Panc1 (cell line): ENCODE measurements around the gene ERICH4. TPM values are rescaled to one million over a fixed set of nuclear protein-coding genes. Genes with fewer than 3 reads are reported as not detected.
"Not testable (repeated sequence)": the region's sequence is repeated elsewhere in the genome, so short reads cannot be mapped to it uniquely, and the experiment has no call there.

Source experiments
- ATAC-seq: fragments of 200-7000 bp; cut with Tn5 transposase; 2 replicates; pipeline ENCODE4 v1.9.1; 2020; ENCODE audit warnings: mild to moderate bottlenecking, moderate library complexity
- BruUV-seq: library from RNA; stranded (reverse); fragments of 400-500 nt; replicated peaks from 2 replicates; lab custom pipeline; 2021; lab: Mats Ljungman, UMichigan
- CTCF ChIA-PET: fragments of 300-600 bp; sonication (Branson Sonifier 250); formaldehyde crosslinking; loops from one replicate; lab custom pipeline; 2022; ENCODE audit warnings: antibody characterized with exemption; lab: Charles Lee
- POLR2A ChIA-PET: fragments of 300-600 bp; sonication (Branson Sonifier 250); formaldehyde crosslinking; loops from one replicate; lab custom pipeline; 2022; ENCODE audit warnings: antibody characterized with exemption; lab: Charles Lee
- DNase-seq: peaks from one replicate; pipeline ENCODE4 v3.0.0-alpha.2; 2010; ENCODE audit warnings: low read depth, low spot score
- H3K27ac ChIP-seq: 2 replicates; pipeline ENCODE4 v1.5.1; 2011; ENCODE audit warnings: mild to moderate bottlenecking, low read length, inconsistent platforms
- H3K27me3 ChIP-seq: fragments of 200-500 bp; sonication (Bioruptor generic); 2 replicates; pipeline ENCODE4 v1.6.0; 2014; ENCODE audit warnings: low read length, inconsistent platforms; ENCODE audit not compliant: control insufficient read depth, insufficient read depth
- H3K36me3 ChIP-seq: fragments of 200-500 bp; sonication (Bioruptor generic); 2 replicates; pipeline ENCODE4 v1.5.1; 2014; ENCODE audit warnings: inconsistent platforms, mild to moderate bottlenecking, low read length, moderate library complexity; ENCODE audit not compliant: control insufficient read depth, insufficient read depth
- H3K4me1 ChIP-seq: 2 replicates; pipeline ENCODE4 v1.5.1; 2011; ENCODE audit warnings: inconsistent platforms, mild to moderate bottlenecking, low read length, moderate library complexity; ENCODE audit not compliant: control insufficient read depth, insufficient read depth
- H3K4me3 ChIP-seq, 2 experiments: 2 replicates each; pipeline ENCODE4 v1.5.1; 2011 to 2012; ENCODE audit warnings: low read depth in 2 of 2, low read length in 2 of 2, mild to moderate bottlenecking in 2 of 2, inconsistent platforms in 1 of 2, moderate library complexity in 1 of 2
- H3K9me3 ChIP-seq: fragments of 200-500 bp; sonication (Bioruptor generic); 2 replicates; pipeline ENCODE4 v1.5.1; 2014; ENCODE audit warnings: low read depth, mild to moderate bottlenecking, inconsistent platforms, low read length, moderate library complexity; ENCODE audit not compliant: control insufficient read depth, insufficient read depth
- POLR2AphosphoS5 ChIP-seq: IDR thresholded peaks from 2 replicates; pipeline ENCODE4 v1.6.1; 2012; ENCODE audit warnings: mild to moderate bottlenecking, low read depth, low read length, moderate library complexity
- SIN3A ChIP-seq: IDR thresholded peaks from 2 replicates; pipeline ENCODE4 v1.6.1; 2012; ENCODE audit warnings: low read depth, mild to moderate bottlenecking, low read length, moderate library complexity, borderline replicate concordance; ENCODE audit not compliant: insufficient read depth
- TCF7L2 ChIP-seq: IDR thresholded peaks from 2 replicates; pipeline ENCODE4 v1.6.1; 2011; ENCODE audit warnings: mild to moderate bottlenecking, low read depth, low read length, inconsistent platforms
- in situ Hi-C: cut with HindIII; loops from 2 replicates; pipeline ENCODE4 v1.10.0; 2016; ENCODE audit warnings: low sequenced_read_pairs, low pct_unique_long_range_greater_than_20kb
- intact Hi-C: fragments of 100-400 bp; cut with micrococcal nuclease; formaldehyde crosslinking; loops from one replicate; pipeline ENCODE4 v1.10.0; 2022; ENCODE audit not compliant: unreplicated experiment
- total RNA-seq: library from RNA; stranded (reverse); gene quantifications from one replicate; pipeline ENCODE4 v1.2.1, GENCODE V29; 2021; ENCODE audit not compliant: unreplicated experiment
- TF ChIP-seq, protein P1 (sequence below), 2 experiments: IDR thresholded peaks; 2 replicates each; pipeline ENCODE4 v1.6.1; 2011 to 2012; ENCODE audit warnings: low read depth in 2 of 2, control low read depth in 1 of 2, low read length in 1 of 2, mild to moderate bottlenecking in 1 of 2, moderate library complexity in 1 of 2; ENCODE audit not compliant: insufficient read depth in 1 of 2
- TF ChIP-seq, protein P2 (sequence below): fragments of 450-650 bp; IDR thresholded peaks from 2 replicates; pipeline ENCODE4 v1.5.1; 2017; ENCODE audit warnings: mild to moderate bottlenecking

The ERICH4 gene
- total RNA-seq, 1 experiment from 2014 or later = not detected

DNA sequence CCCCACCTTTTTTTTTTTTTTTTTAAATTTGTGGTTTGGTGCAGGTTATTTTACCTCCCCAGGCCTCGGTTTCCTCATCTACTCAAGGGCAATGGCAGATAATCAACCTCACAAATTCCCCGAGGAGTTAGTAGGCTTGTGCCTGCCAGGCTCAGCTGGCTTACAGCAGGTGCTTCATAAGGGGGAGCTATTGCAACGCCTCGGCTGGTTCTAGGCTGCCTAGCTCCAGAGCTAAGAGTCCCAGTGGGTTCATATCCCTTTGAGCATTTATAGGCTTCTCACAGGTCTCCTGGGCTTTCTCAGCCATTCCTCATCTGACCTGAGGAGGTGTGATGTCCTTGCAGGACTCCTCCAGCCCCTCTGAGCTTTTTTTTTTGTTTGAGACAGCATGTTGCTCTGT lies 34.7 kb upstream of the ERICH4 start:
- Histone ChIP-seq H3K27ac (no peak overlapping the region), H3K9me3 (no peaks in the 10 kb centered on the region), H3K27me3 (no peaks in the 10 kb centered on the region), H3K36me3 (no peaks in the 10 kb centered on the region), H3K4me1 (no peaks in the 10 kb centered on the region), H3K4me3 (no peak overlapping the region)
- TF ChIP-seq SIN3A (no peak), POLR2AphosphoS5 (no peak), TCF7L2 (no peak)
- TF ChIP-seq, protein P1, sequence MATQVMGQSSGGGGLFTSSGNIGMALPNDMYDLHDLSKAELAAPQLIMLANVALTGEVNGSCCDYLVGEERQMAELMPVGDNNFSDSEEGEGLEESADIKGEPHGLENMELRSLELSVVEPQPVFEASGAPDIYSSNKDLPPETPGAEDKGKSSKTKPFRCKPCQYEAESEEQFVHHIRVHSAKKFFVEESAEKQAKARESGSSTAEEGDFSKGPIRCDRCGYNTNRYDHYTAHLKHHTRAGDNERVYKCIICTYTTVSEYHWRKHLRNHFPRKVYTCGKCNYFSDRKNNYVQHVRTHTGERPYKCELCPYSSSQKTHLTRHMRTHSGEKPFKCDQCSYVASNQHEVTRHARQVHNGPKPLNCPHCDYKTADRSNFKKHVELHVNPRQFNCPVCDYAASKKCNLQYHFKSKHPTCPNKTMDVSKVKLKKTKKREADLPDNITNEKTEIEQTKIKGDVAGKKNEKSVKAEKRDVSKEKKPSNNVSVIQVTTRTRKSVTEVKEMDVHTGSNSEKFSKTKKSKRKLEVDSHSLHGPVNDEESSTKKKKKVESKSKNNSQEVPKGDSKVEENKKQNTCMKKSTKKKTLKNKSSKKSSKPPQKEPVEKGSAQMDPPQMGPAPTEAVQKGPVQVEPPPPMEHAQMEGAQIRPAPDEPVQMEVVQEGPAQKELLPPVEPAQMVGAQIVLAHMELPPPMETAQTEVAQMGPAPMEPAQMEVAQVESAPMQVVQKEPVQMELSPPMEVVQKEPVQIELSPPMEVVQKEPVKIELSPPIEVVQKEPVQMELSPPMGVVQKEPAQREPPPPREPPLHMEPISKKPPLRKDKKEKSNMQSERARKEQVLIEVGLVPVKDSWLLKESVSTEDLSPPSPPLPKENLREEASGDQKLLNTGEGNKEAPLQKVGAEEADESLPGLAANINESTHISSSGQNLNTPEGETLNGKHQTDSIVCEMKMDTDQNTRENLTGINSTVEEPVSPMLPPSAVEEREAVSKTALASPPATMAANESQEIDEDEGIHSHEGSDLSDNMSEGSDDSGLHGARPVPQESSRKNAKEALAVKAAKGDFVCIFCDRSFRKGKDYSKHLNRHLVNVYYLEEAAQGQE (IDR thresholded peaks at IDR 0.05; ENCODE audit: insufficient read depth in 1 of 2, low read depth in 2 of 2, low read length in 1 of 2) = no peak
- TF ChIP-seq, protein P2, sequence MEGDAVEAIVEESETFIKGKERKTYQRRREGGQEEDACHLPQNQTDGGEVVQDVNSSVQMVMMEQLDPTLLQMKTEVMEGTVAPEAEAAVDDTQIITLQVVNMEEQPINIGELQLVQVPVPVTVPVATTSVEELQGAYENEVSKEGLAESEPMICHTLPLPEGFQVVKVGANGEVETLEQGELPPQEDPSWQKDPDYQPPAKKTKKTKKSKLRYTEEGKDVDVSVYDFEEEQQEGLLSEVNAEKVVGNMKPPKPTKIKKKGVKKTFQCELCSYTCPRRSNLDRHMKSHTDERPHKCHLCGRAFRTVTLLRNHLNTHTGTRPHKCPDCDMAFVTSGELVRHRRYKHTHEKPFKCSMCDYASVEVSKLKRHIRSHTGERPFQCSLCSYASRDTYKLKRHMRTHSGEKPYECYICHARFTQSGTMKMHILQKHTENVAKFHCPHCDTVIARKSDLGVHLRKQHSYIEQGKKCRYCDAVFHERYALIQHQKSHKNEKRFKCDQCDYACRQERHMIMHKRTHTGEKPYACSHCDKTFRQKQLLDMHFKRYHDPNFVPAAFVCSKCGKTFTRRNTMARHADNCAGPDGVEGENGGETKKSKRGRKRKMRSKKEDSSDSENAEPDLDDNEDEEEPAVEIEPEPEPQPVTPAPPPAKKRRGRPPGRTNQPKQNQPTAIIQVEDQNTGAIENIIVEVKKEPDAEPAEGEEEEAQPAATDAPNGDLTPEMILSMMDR = no peak
- ChIA-PET CTCF (interaction anchor here (0.7 kb wide), 1 partner anchor 33 kb away, joined by 4 read pairs; no protein-coding TSS in a partner anchor), POLR2A (no interaction called here)
- no TSS peak for BruUV-seq
- DNase-seq = no peak
- intact Hi-C loops (no loop called here), in situ Hi-C loops (no loop called here)
- ATAC-seq = no peak

- BruUV-seq, H3K36me3 ChIP-seq, intact Hi-C loops, DNase-seq, CTCF ChIA-PET, H3K27me3 ChIP-seq, H3K9me3 ChIP-seq, H3K27ac ChIP-seq, POLR2A ChIA-PET, H3K4me3 ChIP-seq, H3K4me1 ChIP-seq, in situ Hi-C loops, ATAC-seq: not testable (repeated sequence)
Observed at GRCh38 chr19:41408846-41409245, 34.1 kb upstream of the ERICH4 start.

DNA sequence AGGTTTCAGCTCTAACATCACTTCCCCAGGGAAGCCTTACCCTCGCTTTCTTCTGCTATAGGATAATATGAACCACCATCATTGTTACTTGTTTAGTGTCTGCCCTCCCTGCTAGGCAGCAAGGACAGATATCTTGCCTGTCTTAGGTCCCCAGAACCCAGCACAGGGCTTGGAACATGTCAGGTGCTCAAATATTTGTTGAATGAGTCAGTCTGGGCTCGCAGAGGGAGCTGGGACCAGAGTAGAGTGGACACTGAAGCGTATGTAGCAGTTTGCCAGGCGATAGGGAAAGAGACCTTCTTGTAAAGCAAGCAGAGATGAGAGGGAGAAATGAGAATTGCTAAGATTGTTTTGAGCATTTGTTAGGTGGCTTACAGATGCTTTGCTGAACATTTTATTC lies 33.7 kb upstream of the ERICH4 start:
- Histone ChIP-seq H3K36me3 (no peaks in the 10 kb centered on the region), H3K9me3 (no peaks in the 10 kb centered on the region), H3K27ac (no peak overlapping the region), H3K4me1 (no peaks in the 10 kb centered on the region), H3K27me3 (no peaks in the 10 kb centered on the region), H3K4me3 (no peak overlapping the region)
- POLR2A ChIA-PET = no interaction called here
- BruUV-seq = no TSS peak
- TF ChIP-seq, protein P1 (IDR thresholded peaks at IDR 0.05; ENCODE audit: insufficient read depth in 1 of 2, low read depth in 2 of 2, low read length in 1 of 2) = no peak
- TF ChIP-seq POLR2AphosphoS5 = no peak
- no peak for TF ChIP-seq TCF7L2
- TF ChIP-seq SIN3A = no peak
- TF ChIP-seq, protein P2 = no peak
- DNase-seq (no peak), ATAC-seq (0 out of 2 replicates have a peak, but pooled peaks have one; percentile 49)
- in situ Hi-C loops (no loop called here), intact Hi-C loops (no loop called here)
- CTCF ChIA-PET = no interaction called here
